Esophagus muscularis mucosa (tissue), 3 donors: ENCODE data around the gene KLK13.

Experiments used
- POLR2A ChIP-seq: fragments of 450-650 bp; IDR thresholded peaks from one replicate; pipeline ENCODE4 v1.6.1; 2017; ENCODE audit warnings: antibody characterized with exemption, moderate library complexity, mild to moderate bottlenecking, low read depth
- TF ChIP-seq, protein P1 (sequence below), 3 experiments: fragments of 200-600 bp in 2 of 3; fragments of 450-650 bp in 1 of 3; sonication (generic) in 2 of 3; IDR thresholded peaks; one replicate each; pipeline ENCODE4 v1.5.1; 2017 to 2019; ENCODE audit warnings: antibody characterized with exemption in 3 of 3, mild to moderate bottlenecking in 2 of 3, moderate library complexity in 1 of 3

DNA sequence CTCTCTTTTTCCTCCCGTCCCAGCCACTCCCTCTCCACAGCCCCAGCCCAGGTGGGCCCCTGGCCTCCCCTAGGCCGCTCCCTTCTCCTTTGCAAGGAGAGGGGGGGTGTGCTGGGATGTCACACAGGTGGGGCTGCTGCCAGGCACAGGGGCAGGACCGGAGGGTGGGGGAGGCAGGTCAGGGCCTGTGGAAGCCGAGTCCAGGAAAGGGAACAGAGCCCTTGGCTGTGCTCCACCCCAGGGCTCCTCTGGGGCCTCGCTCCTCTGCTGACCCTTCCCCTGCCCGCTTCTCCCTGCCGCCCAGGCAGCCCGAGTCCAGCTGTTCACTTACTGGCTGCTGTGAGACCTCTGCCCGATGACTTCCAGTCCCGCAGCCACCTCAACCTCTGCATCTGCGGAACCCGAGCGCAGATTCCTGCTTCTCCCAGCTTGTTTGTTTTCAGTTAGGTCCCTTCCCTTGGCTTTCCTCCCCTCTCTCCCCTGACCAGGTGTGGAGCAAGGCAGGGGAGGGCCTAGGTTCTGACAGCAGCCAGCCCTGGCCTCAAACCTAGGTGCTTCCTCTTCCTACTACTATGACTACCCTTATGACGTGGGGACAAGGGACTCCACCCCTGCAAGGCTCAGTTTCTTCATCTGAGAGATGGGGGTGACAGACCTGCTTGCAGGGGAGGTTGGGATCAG lies 37.6 kb downstream of the KLK13 start:
- TF ChIP-seq, protein P1, sequence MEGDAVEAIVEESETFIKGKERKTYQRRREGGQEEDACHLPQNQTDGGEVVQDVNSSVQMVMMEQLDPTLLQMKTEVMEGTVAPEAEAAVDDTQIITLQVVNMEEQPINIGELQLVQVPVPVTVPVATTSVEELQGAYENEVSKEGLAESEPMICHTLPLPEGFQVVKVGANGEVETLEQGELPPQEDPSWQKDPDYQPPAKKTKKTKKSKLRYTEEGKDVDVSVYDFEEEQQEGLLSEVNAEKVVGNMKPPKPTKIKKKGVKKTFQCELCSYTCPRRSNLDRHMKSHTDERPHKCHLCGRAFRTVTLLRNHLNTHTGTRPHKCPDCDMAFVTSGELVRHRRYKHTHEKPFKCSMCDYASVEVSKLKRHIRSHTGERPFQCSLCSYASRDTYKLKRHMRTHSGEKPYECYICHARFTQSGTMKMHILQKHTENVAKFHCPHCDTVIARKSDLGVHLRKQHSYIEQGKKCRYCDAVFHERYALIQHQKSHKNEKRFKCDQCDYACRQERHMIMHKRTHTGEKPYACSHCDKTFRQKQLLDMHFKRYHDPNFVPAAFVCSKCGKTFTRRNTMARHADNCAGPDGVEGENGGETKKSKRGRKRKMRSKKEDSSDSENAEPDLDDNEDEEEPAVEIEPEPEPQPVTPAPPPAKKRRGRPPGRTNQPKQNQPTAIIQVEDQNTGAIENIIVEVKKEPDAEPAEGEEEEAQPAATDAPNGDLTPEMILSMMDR (IDR thresholded peaks at IDR 0.05): no peak
- TF ChIP-seq POLR2A: no peak
